SU-DHL-6 (cell line): ENCODE results near the gene XYLT1.

ENCODE experiments used
- CTCF ChIP-seq: fragments of 200-600 bp; sonication (generic); IDR thresholded peaks from one replicate; pipeline ENCODE4 v1.5.1; 2017; ENCODE audit warnings: antibody characterized with exemption, mild to moderate bottlenecking, low read length, moderate library complexity; ENCODE audit not compliant: insufficient read depth, poor library complexity, severe bottlenecking
- EZH2phosphoT487 ChIP-seq: fragments of 200-600 bp; sonication (generic), shearing (Covaris generic); conservative IDR thresholded peaks from 2 replicates; pipeline ENCODE4 v1.6.1; 2018; ENCODE audit warnings: mild to moderate bottlenecking, antibody characterized with exemption, low read length, moderate library complexity, mixed read lengths

- TF ChIP-seq CTCF (no peak), EZH2phosphoT487 (no peak)
These were observed 32.8 kb downstream of the XYLT1 start for GRCh38 chr16:17437981-17438380.
